ENCODE data around the gene KRT14.
"Not testable (repeated sequence)": the region's sequence is repeated elsewhere in the genome, so short reads cannot be mapped to it uniquely, and the experiment has no call there.

KRT14 gene

GRCh38 chr17:41610061-41610517, 23.4 kb upstream of the KRT14 start:
- not testable (repeated sequence) for DNase-seq (ENCODE audit: low read depth in 4 of 4, low spot score in 1 of 4)

DNA sequence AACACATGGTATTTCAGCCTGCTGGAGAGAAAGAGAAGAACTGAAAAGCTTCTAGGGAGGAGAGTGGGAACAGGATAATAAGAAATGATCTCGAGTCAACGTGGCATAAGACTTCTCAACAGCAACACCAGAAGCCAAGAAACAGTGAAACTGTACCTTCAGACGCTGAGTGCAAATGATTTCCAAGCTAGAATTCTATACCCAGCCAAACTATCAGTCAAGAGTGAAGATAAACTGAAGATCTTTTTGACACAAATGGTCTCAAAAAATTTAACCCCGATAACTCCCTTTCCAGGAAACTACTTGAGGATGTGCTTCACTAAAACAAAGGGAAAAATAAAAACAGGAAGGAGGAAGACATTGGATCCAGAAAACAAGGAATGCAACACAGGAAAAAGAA, 20.2 kb upstream of the KRT14 start:
- DNase-seq (ENCODE audit: low read depth in 4 of 4, low spot score in 1 of 4) = not testable (repeated sequence)

DNA sequence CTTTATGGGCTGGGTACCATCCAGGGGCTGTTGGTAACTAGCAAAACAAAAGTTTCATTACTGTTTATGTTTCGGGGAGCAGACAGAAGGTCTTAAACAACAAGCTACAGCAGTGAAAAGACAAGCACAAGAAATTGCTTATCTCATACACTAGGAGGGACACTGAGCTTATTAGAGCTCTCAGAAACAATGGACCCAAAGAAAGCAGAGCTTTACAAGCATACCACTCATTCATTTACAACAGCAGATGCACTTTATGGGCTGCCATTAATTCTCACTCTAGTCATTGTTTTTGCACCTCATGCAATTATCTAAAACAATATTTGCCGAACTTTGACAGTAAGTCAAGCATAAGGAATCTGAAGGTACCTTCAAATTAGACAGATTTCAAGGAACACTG, 15.8 kb upstream of the KRT14 start:
- DNase-seq (ENCODE audit: low read depth in 4 of 4, low spot score in 1 of 4) = no peak

GRCh38 chr17:41600318-41600717, 13.6 kb upstream of the KRT14 start:
- DNase-seq (ENCODE audit: low read depth in 4 of 4, low spot score in 1 of 4) = no peak

DNA sequence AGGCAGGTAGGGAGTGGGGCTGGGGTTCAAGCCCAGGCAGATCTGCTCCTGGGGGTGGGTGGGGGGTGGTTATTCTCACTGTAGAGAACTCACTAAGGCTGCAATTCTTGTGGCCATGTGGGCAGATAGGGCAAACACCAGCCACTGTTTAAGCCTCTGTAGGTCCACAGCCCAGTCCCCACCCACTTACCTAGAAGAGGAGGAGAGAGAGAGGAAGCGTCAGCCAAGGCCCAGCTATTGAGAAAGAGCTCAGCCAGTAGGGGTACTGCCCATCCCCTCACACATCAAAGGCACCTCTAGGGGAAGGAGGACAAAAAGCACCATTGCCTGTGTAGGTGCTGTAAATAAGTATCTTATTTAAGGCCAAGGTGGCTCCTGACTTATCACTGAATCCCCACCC, 13.0 kb upstream of the KRT14 start:
- no peak for DNase-seq (ENCODE audit: low read depth in 4 of 4, low spot score in 1 of 4)

GRCh38 chr17:41595585-41595984, 8.9 kb upstream of the KRT14 start:
- DNase-seq (ENCODE audit: low read depth in 4 of 4, low spot score in 1 of 4) = no peak

DNA sequence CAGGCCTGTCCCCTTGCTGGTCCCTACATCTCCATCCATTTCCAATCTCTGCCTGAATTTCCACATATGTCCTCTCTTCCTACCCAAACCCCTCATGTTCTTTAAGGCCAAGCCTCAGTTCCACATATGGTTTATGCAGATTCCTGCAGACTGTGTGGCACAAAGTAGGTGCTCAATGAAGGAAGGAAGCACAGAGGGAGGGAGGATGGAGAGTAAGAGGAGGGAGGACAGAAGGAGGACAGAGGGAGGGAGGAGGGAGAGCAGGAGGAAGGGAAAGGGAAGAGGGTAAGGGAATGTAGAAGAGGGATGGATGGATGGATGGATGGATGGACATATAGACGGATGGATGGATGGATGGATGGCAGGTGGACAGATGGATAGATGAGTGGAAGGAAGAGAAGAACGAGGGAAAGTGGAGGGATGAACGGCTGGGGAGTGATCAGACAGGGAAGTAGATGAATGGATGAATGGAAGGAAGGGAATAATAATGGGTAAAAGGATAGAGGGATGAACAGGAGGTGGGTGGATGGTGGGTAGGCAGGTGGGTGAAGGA, 7.7 kb upstream of the KRT14 start:
- DNase-seq (ENCODE audit: low read depth in 4 of 4, low spot score in 1 of 4) = no peak

- no peak for DNase-seq (ENCODE audit: low read depth in 4 of 4, low spot score in 1 of 4)
Observed at GRCh38 chr17:41593306-41593981, 6.7 kb upstream of the KRT14 start.

- no peak for DNase-seq (ENCODE audit: low read depth in 4 of 4, low spot score in 1 of 4)
Observed at GRCh38 chr17:41592601-41593305, 6.1 kb upstream of the KRT14 start.

GRCh38 chr17:41589301-41589700, 2.6 kb upstream of the KRT14 start:
- no peak for DNase-seq (ENCODE audit: low read depth in 4 of 4, low spot score in 1 of 4)

GRCh38 chr17:41588126-41588810, 1.6 kb upstream of the KRT14 start:
- no peak for DNase-seq (ENCODE audit: low read depth in 4 of 4, low spot score in 1 of 4)

DNA sequence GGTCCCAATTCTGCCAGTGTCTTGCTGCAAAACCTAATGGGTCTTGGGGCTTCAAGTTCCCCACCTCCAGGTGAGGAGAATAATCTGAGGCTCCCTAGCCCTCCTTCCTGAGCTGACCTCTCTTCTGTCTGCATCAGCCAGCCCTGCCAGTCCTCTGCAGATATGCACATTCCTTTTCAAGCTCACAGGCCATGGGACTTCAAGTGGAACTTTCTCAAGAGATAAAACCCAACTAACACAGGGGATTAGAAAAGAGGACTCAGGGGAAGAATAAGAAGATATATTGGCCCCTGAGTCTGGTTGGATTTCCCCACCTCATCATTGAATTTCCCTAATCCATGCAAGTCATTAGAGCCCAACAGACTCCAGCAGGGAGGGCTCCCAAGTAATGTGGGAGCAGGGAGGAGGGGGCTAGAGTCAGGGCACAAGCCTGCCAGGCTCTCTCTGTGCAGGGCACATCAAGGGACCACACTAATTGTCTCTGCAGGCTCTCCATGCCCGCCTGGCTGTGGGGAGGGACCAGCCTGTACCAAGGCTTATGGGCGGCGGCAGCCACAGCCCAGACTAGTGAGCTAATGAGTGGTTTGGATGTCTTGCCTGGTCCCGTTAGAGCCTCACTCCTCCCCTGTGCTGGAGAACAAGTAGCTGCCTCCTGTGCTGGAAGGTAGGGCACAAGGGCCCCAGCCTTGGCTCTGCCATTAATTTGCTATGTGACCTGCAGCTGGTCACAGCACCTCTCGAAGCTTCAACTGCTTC, 1.2 kb downstream of the KRT14 start:
- no peak for DNase-seq (ENCODE audit: low read depth in 4 of 4, low spot score in 1 of 4)

- DNase-seq (ENCODE audit: low read depth in 4 of 4, low spot score in 1 of 4) = not testable (repeated sequence)
Observed at GRCh38 chr17:41584331-41584927, 2.3 kb downstream of the KRT14 start.

- no peak for DNase-seq (ENCODE audit: low read depth in 4 of 4, low spot score in 1 of 4)
Observed at GRCh38 chr17:41583137-41584127, 3.3 kb downstream of the KRT14 start.

GRCh38 chr17:41582061-41582968, 4.4 kb downstream of the KRT14 start:
- not testable (repeated sequence) for DNase-seq (ENCODE audit: low read depth in 4 of 4, low spot score in 1 of 4)

GRCh38 chr17:41581366-41582060, 5.2 kb downstream of the KRT14 start:
- no peak for DNase-seq (ENCODE audit: low read depth in 4 of 4, low spot score in 1 of 4)

DNA sequence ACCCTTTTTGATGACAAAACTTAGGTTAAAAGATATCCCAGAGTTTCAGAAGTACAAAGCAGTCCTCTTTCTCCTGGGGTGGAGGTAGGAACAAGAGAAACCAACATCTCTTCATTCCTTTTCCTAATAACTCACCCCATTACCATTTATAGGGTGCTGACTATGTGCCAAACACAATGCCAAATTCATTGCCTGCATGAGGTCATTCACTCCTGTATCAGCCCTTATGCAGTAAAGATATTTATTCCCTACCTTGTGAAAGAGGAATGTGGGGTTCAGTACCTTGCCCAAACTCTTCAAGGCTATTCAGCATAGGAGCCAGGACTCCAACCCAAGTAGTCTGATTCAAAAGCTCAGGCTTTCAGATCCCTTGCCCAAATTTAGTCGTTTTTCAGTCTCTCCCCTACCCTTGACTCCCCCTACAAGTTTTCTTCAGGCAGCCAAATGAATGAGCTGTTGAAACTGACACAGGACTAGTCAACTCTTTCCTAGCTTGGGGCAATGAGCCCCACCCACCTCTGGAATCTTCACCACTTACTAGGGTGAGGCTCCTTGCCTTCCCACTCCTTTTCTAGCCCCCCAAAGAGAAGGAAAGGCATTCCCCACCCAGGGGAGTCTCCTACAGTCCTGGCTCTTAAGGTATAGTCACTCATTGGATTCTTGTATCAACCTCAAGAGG, 5.9 kb downstream of the KRT14 start:
- no peak for DNase-seq (ENCODE audit: low read depth in 4 of 4, low spot score in 1 of 4)

Data from stimulated activated CD4-positive, alpha-beta T cell treated with anti-CD3 and anti-CD28 coated beads, Interleukin-1b, Interleukin-23, amount 100 ng/mL, for 24 hours (primary cell).